GF-D8 (cell line): ENCODE measurements around the gene KCNJ1.

Experiments
- DNase-seq: peaks from one replicate; lab custom pipeline; 2025; lab: John Stamatoyannopoulos, UW

The KCNJ1 gene

GRCh38 chr11:128882451-128882850 is 15.4 kb upstream of the KCNJ1 start:
- DNase-seq: no peak

DNA sequence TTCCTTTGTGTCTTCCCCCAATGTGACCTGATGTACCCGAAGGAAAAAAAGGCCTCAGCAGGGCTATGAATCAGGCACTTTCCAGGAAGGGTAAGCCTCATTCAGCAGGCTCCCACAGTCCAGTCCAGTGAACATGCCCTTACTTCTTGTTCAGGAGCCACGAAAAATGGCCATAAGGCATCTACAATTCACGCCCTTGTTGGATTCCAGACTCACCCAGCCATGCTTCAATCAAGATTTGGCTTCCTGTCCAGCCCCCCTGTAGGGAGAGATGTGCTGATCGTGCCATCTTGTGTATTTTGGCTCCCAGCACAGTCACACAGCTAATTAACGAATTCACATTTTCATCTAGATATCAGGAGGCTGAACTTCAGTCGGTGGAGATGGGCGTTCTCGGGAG is 14.1 kb upstream of the KCNJ1 start:
- no peak for DNase-seq

DNA sequence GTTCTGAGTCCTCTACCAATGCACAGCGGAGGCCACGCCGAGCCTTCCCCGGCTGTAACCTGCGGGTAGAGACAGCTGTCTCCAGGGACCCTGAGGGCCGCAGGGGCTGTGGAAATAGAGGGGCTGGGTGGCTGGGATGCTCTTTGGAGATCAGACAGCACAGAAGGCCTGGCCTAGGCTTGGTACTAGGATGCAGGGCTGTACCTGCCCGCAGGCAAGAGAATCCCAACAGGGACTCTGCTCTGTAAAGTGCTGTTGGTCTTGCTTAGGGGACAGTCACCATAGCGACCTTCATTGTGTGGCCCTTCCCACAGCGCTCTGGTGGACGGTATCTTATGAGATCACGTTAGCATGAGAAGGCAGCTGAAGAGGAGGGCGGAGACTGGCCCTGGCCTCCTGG is 12.7 kb upstream of the KCNJ1 start:
- DNase-seq: no peak

GRCh38 chr11:128878455-128878854 is 11.4 kb upstream of the KCNJ1 start:
- DNase-seq: no peak

- no peak for DNase-seq
These were observed 10.6 kb upstream of the KCNJ1 start for GRCh38 chr11:128877726-128878125.

- DNase-seq: no peak
These were observed 9.1 kb upstream of the KCNJ1 start for GRCh38 chr11:128876133-128876650.

DNA sequence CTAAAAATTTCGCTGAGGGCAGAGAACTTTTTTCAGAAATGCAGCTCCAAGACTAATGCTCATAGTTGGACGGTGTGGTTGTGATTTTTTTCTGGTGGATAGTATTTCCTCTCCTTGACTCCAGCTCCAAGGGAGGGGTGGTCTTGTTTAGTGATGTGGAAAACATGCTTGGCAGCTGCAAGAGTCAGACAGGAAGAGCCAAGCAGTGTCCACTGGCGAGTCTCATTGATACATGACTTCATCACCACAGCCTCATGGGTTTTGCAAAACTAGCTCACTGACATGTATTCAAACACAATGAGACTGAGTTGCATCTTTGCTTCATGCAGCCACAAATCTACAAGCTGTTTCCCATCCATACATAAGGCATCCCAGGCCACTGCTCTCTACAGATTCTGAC is 7.3 kb upstream of the KCNJ1 start:
- no peak for DNase-seq

- DNase-seq: no peak
These were observed 5.5 kb upstream of the KCNJ1 start for GRCh38 chr11:128872594-128872993.

- DNase-seq: no peak
These were observed 5.0 kb upstream of the KCNJ1 start for GRCh38 chr11:128872094-128872493.

DNA sequence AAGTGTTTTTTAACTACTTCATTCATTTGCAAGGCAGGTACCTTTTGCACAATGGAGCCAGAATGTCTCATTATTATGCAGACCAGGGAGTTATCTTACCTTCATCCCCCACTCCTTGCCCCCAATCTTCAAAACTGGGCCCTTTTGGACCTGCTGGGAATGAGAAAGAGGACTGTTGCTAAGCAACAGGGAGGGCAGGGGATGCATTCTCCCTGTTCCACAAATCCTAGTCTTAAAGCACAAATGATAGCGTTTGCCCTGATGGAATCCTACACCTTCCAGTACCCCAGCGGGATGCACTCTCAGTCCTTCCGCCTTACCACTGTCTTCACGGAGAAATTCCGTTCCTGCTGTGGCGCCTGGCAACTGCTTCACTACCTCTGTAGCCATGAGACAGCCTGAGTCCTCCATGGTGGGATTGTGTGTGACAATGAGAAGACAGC is 4.1 kb upstream of the KCNJ1 start:
- DNase-seq: no peak

GRCh38 chr11:128868841-128869671 is 2.0 kb upstream of the KCNJ1 start:
- no peak for DNase-seq

GRCh38 chr11:128865490-128865889 is 1.6 kb downstream of the KCNJ1 start:
- DNase-seq: no peak

- no peak for DNase-seq
These were observed 4.0 kb downstream of the KCNJ1 start for GRCh38 chr11:128862908-128863660.

- DNase-seq: no peak
These were observed 4.7 kb downstream of the KCNJ1 start for GRCh38 chr11:128862406-128862805.

DNA sequence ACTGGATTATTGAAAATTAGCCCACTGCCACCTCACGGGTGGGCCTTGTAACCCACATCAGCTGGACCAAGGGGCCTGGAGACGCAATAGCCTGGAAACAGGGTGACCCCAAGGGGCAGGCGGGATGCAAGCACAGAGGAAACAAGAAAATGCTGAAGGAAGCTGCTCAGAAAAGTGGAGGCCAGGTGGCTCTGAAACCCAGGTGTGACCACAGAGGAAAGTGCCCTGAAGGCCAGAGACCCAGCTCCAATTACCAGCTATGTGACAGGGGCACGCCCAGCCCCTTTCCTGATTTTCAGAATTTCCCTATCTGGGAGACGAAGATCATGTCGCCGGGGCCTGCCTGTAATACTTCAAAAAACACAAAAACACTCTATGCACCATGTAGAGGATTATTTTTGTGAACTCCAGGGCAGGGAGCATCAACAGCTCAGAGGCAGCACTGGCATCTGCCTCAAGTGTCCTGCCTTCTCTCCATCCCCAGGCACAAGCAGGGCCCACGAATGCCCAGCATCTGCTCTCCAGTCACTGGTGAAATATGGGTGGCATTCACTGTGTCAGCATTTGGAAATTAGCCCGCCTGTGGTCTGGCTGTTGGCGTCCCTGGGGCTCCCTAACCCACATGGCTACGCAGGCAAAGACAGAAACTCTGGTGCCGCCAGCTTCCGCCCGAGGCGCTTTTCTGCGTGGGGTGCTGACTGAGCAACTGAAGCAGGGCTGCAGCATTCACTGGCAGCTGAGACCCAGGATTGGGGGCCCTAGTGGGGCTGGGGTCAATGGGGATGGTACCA is 6.3 kb downstream of the KCNJ1 start:
- no peak for DNase-seq

- no peak for DNase-seq
These were observed 7.3 kb downstream of the KCNJ1 start for GRCh38 chr11:128859563-128860441.

- no peak for DNase-seq
These were observed 9.8 kb downstream of the KCNJ1 start for GRCh38 chr11:128857341-128857740.

DNA sequence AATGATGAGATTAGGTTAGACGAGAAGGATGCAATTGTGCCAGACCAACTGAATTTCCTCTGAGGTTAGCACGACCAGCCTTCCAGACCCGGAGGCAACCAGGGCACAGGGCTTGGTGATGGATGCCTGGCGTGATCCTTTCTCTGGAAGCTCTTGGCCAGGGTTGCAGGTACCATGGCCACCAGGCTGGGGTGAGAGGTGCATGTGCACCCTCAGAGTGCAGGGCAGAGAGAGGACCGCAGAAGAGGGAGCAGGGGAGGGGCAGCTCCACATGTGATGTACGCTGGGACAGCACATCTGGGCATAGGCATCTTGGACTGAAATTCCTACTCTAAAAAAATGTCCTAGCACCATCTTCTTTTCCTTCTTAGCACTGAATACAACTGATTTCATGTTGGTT is 10.9 kb downstream of the KCNJ1 start:
- no peak for DNase-seq

DNA sequence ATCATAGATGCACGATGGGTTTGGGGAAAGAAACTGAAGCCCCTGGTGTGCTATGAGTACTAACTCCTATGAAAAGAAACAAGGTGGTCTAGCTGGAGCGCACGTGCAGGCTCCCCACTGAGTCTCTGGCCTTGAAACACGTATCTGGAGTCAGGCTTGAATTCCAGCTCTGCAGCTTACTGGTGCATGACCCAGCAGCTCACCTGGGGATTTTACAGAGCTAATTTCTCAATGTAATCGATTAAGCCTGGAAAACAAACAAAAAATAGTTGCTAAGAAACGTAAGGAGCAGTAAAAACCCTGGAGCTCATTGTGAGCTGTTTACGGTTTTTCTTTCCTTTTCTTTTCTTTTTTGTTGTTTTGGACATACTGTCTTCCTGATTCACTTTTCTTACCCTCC is 12.3 kb downstream of the KCNJ1 start:
- no peak for DNase-seq

DNA sequence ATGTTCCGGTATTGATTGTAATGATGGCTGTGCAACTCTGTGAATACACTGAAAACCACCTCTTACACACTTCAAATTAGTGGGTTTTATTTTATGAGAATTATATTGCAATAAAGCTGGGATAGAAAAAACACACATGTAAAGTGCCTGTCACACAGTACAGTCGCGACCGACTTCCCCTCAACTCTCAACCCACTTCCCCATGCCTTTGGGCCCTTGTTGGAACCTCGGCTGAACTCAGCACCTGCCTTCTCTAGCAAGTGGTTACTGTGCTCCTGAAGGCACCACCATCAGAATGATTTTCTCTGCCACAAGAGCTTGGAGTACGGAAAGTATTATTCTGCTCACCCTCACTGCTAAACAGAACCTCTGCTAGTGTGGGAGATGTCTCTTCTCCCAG is 13.5 kb downstream of the KCNJ1 start:
- no peak for DNase-seq

GRCh38 chr11:128852327-128853023 is 14.6 kb downstream of the KCNJ1 start:
- no peak for DNase-seq
